ENCODE results near the gene COL4A1. TPM values are rescaled to one million over a fixed set of nuclear protein-coding genes. Genes with fewer than 3 reads are reported as not detected.

The COL4A1 gene
- total RNA-seq, 2 donors from 2014 or later: 80.4 to 253 TPM

GRCh38 chr13:110179116-110179856 is 127.7 kb downstream of the COL4A1 start:
- H3K27me3 ChIP-seq: no peaks in the 10 kb centered on the region
- DNase-seq (no peak), ATAC-seq (no peak)
- intact Hi-C loops (cut with DNase I): no loop called here
- H3K9me3 ChIP-seq: no peaks in the 10 kb centered on the region
- H3K36me3 ChIP-seq (replicated peaks in 1 of 2; ENCODE audit: insufficient read depth in 1 of 2, low read depth in 2 of 2): no peaks in the 10 kb centered on the region
- peak overlapping the region in 1 of 4 donors; percentile 38 for H3K27ac ChIP-seq
- no peak overlapping the region for H3K4me3 ChIP-seq
- peaks cover 6% of the 10 kb centered on the region for H3K4me1 ChIP-seq
- 71 to 76% methylated on average over 14 to 16 of the region's 16 CpGs for WGBS, 2 donors
- TF ChIP-seq CTCF (IDR thresholded peaks at IDR 0.05) (no peak), POLR2A (IDR thresholded peaks at IDR 0.05) (no peak)

- ATAC-seq (no peak), DNase-seq (no peak)
- H3K4me1 ChIP-seq: peaks cover 6% of the 10 kb centered on the region
- WGBS, 2 donors: 76 to 77% methylated on average over 8 of the region's 8 CpGs
- no peak for TF ChIP-seq CTCF (IDR thresholded peaks at IDR 0.05)
- no peak for TF ChIP-seq POLR2A (IDR thresholded peaks at IDR 0.05)
- H3K27me3 ChIP-seq: no peaks in the 10 kb centered on the region
- no peak overlapping the region for H3K27ac ChIP-seq
- H3K36me3 ChIP-seq (replicated peaks in 1 of 2; ENCODE audit: insufficient read depth in 1 of 2, low read depth in 2 of 2): no peaks in the 10 kb centered on the region
- H3K4me3 ChIP-seq: no peak overlapping the region
- intact Hi-C loops (cut with DNase I): no loop called here
- peaks cover 0 to 10% (median 0%) of the 10 kb centered on the region in 3 donors for H3K9me3 ChIP-seq
Measured at GRCh38 chr13:110177790-110178189, 129.2 kb downstream of the COL4A1 start.

GRCh38 chr13:110176431-110176830 is 130.5 kb downstream of the COL4A1 start:
- no peak for ATAC-seq
- H3K4me1 ChIP-seq: peaks cover 6% of the 10 kb centered on the region
- no peak overlapping the region for H3K4me3 ChIP-seq
- intact Hi-C loops (cut with DNase I): no loop called here
- 72 to 86% methylated on average over 7 of the region's 7 CpGs for WGBS, 2 donors
- no peaks in the 10 kb centered on the region for H3K36me3 ChIP-seq (replicated peaks in 1 of 2; ENCODE audit: insufficient read depth in 1 of 2, low read depth in 2 of 2)
- peaks cover 0 to 10% (median 0%) of the 10 kb centered on the region in 3 donors for H3K9me3 ChIP-seq
- H3K27ac ChIP-seq: no peak overlapping the region
- no peak for TF ChIP-seq POLR2A (IDR thresholded peaks at IDR 0.05)
- no peak for DNase-seq
- no peaks in the 10 kb centered on the region for H3K27me3 ChIP-seq

GRCh38 chr13:110173247-110173818 is 133.6 kb downstream of the COL4A1 start:
- TF ChIP-seq POLR2A (IDR thresholded peaks at IDR 0.05): no peak
- TF ChIP-seq CTCF (IDR thresholded peaks at IDR 0.05): no peak
- no peak for ATAC-seq
- Histone ChIP-seq H3K4me1 (no peaks in the 10 kb centered on the region), H3K36me3 (replicated peaks in 1 of 2; ENCODE audit: insufficient read depth in 1 of 2, low read depth in 2 of 2) (no peaks in the 10 kb centered on the region), H3K9me3 (peaks cover 0 to 10% (median 0%) of the 10 kb centered on the region in 3 donors), H3K27me3 (no peaks in the 10 kb centered on the region), H3K4me3 (no peak overlapping the region), H3K27ac (no peak overlapping the region)
- no peak for DNase-seq
- intact Hi-C loops (cut with DNase I): no loop called here

GRCh38 chr13:110170882-110171281 is 136.1 kb downstream of the COL4A1 start:
- WGBS, 2 donors: 60 to 68% methylated on average over 9 of the region's 9 CpGs
- Histone ChIP-seq H3K9me3 (peaks cover 0 to 10% (median 0%) of the 10 kb centered on the region in 3 donors), H3K4me1 (no peaks in the 10 kb centered on the region), H3K36me3 (replicated peaks in 1 of 2; ENCODE audit: insufficient read depth in 1 of 2, low read depth in 2 of 2) (no peaks in the 10 kb centered on the region), H3K27ac (no peak overlapping the region), H3K27me3 (no peaks in the 10 kb centered on the region), H3K4me3 (no peak overlapping the region)
- ATAC-seq (no peak), DNase-seq (no peak)
- TF ChIP-seq POLR2A (IDR thresholded peaks at IDR 0.05): no peak
- no peak for TF ChIP-seq CTCF (IDR thresholded peaks at IDR 0.05)
- intact Hi-C loops (cut with DNase I): no loop called here
